OCI-LY7 (cell line): ENCODE results near the gene OPCML. TPM values are rescaled to one million over a fixed set of nuclear protein-coding genes. Genes with fewer than 3 reads are reported as not detected.

Experiments used
- BruUV-seq: library from RNA; stranded (reverse); fragments of 400-500 nt; replicated peaks from 2 replicates; lab custom pipeline; 2021; lab: Mats Ljungman, UMichigan
- CTCF ChIA-PET: fragments of 300-600 bp; sonication (Branson Sonifier 250); formaldehyde crosslinking; loops from one replicate; lab custom pipeline; 2022; ENCODE audit warnings: antibody characterized with exemption; ENCODE audit not compliant: unreplicated experiment; lab: Charles Lee
- POLR2A ChIA-PET: fragments of 300-600 bp; sonication (Branson Sonifier 250); formaldehyde crosslinking; loops from one replicate; lab custom pipeline; 2022; ENCODE audit warnings: antibody characterized with exemption; lab: Charles Lee
- DNase-seq: peaks from one replicate; pipeline ENCODE4 v3.0.0-alpha.2; 2015; ENCODE audit warnings: low spot score
- H2AFZ ChIP-seq: fragments of 200-600 bp; sonication (generic), shearing (Covaris generic); 2 replicates; pipeline ENCODE4 v1.6.1; 2014; ENCODE audit warnings: mild to moderate bottlenecking, antibody characterized with exemption, low read length, moderate library complexity
- H3K27ac ChIP-seq: fragments of 200-600 bp; sonication (generic); 2 replicates; pipeline ENCODE4 v1.5.1; 2014; ENCODE audit warnings: mixed run types, low read depth, mild to moderate bottlenecking, moderate library complexity, low read length, inconsistent platforms; ENCODE audit not compliant: poor library complexity, severe bottlenecking
- H3K36me3 ChIP-seq: fragments of 200-600 bp; sonication (generic); 2 replicates; pipeline ENCODE4 v1.6.1; 2014; ENCODE audit warnings: mild to moderate bottlenecking, antibody characterized with exemption, low read length, moderate library complexity, mixed read lengths; ENCODE audit not compliant: insufficient read depth
- H3K4me1 ChIP-seq: fragments of 200-600 bp; sonication (generic); 2 replicates; pipeline ENCODE4 v1.5.1; 2014; ENCODE audit warnings: mild to moderate bottlenecking, low read length; ENCODE audit not compliant: insufficient read depth, poor library complexity, severe bottlenecking
- H3K4me2 ChIP-seq: fragments of 200-600 bp; sonication (generic); 2 replicates; pipeline ENCODE4 v1.6.1; 2014; ENCODE audit warnings: mild to moderate bottlenecking, low read length
- H3K4me3 ChIP-seq: fragments of 200-600 bp; sonication (generic); 2 replicates; pipeline ENCODE4 v1.5.1; 2014; ENCODE audit warnings: mild to moderate bottlenecking, low read depth, low read length; ENCODE audit not compliant: poor library complexity, severe bottlenecking
- H3K79me2 ChIP-seq: fragments of 200-600 bp; sonication (generic); 2 replicates; pipeline ENCODE4 v1.6.1; 2016; ENCODE audit warnings: low read depth, mild to moderate bottlenecking, low read length, moderate library complexity, mixed read lengths; ENCODE audit not compliant: insufficient read depth
- H3K9me2 ChIP-seq: fragments of 200-600 bp; sonication (generic); 2 replicates; pipeline ENCODE4 v1.6.1; 2016; ENCODE audit warnings: mild to moderate bottlenecking, low read length, mixed read lengths; ENCODE audit not compliant: insufficient read depth
- H3K9me3 ChIP-seq: fragments of 200-600 bp; sonication (generic); 2 replicates; pipeline ENCODE4 v1.6.1; 2014; ENCODE audit warnings: mild to moderate bottlenecking, mixed run types, low read length, mixed read lengths
- H4K20me1 ChIP-seq: fragments of 200-600 bp; sonication (generic); 2 replicates; pipeline ENCODE4 v1.6.1; 2014; ENCODE audit warnings: mild to moderate bottlenecking, antibody characterized with exemption, low read length, moderate library complexity, mixed read lengths; ENCODE audit not compliant: insufficient read depth
- EZH2phosphoT487 ChIP-seq: fragments of 200-600 bp; sonication (generic); IDR thresholded peaks from 2 replicates; pipeline ENCODE4 v1.6.1; 2018; ENCODE audit warnings: low read depth, borderline replicate concordance, mild to moderate bottlenecking, mixed run types, antibody characterized with exemption, low read length, moderate library complexity, mixed read lengths
- intact Hi-C: fragments of 100-400 bp; cut with micrococcal nuclease; formaldehyde crosslinking; loops from one replicate; pipeline ENCODE4 v1.10.0; 2022; ENCODE audit not compliant: unreplicated experiment
- total RNA-seq, 2 experiments: library from RNA; depleted of rRNA in 1 of 2; stranded (reverse); fragments of >200 nt in 1 of 2; shearing (Covaris generic) in 1 of 2; gene quantifications; 2 replicates each; pipeline ENCODE4 v1.2.3, GENCODE V29; 2014 to 2022
- TF ChIP-seq, protein P1 (sequence below): fragments of 200-600 bp; sonication (generic); conservative IDR thresholded peaks from 2 replicates; pipeline ENCODE4 v1.5.1; 2014; ENCODE audit warnings: mild to moderate bottlenecking, antibody characterized with exemption, low read length, moderate library complexity, mixed read lengths

Gene OPCML
- total RNA-seq, 2 experiments from 2014 or later, result not detected

DNA sequence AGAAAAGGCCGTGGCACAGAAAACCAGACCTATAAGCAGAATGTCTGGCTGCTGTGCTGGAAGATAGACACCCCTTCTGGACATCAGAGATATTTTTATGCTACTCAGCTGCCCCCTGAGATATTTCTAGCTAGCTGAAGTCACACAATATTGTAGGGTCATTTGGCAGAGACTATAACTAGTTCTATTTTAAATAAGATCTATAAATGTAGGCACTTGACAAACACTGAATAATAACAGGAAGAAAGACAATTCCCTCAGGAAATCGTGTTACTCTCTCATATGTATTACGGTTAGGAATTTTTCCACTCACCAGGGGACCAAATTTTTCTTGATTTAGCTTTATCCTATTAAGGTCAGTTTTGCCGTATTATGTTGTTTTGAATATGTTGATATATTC is 845.4 kb downstream of the OPCML start:
- no TSS peak for BruUV-seq
- CTCF ChIA-PET, result no interaction called here
- Histone ChIP-seq H2AFZ (no peak overlapping the region), H3K9me3 (no peaks in the 10 kb centered on the region), H3K4me2 (no peak overlapping the region), H3K79me2 (no peaks in the 10 kb centered on the region), H3K27ac (no peak overlapping the region), H3K9me2 (no peaks in the 10 kb centered on the region), H4K20me1 (no peaks in the 10 kb centered on the region), H3K36me3 (no peaks in the 10 kb centered on the region), H3K4me3 (no peak overlapping the region), H3K4me1 (no peaks in the 10 kb centered on the region)
- TF ChIP-seq, protein P1, sequence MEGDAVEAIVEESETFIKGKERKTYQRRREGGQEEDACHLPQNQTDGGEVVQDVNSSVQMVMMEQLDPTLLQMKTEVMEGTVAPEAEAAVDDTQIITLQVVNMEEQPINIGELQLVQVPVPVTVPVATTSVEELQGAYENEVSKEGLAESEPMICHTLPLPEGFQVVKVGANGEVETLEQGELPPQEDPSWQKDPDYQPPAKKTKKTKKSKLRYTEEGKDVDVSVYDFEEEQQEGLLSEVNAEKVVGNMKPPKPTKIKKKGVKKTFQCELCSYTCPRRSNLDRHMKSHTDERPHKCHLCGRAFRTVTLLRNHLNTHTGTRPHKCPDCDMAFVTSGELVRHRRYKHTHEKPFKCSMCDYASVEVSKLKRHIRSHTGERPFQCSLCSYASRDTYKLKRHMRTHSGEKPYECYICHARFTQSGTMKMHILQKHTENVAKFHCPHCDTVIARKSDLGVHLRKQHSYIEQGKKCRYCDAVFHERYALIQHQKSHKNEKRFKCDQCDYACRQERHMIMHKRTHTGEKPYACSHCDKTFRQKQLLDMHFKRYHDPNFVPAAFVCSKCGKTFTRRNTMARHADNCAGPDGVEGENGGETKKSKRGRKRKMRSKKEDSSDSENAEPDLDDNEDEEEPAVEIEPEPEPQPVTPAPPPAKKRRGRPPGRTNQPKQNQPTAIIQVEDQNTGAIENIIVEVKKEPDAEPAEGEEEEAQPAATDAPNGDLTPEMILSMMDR, result no peak
- no peak for TF ChIP-seq EZH2phosphoT487
- no peak for DNase-seq
- intact Hi-C loops, result no loop called here
- POLR2A ChIA-PET, result no interaction called here

DNA sequence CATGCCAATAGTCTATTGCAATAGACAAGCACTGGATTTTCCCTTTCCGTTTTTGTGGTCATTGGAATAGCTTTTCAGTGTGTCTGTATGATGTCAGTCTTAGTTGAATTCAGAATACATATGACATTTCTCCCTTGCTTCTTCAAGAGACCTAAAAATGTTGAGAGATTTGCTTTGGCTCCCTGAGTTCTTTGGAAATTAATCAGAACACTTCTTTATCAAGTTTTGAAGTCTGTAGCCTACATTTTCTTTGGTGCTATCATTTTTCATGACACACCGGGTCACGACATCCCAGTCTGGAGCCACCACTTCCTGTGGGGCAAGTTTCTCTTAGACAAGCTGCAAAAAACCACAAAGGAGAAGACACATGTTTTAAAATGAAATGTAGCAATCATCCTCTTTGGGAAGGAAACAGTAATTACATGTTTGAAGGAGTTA is 847.1 kb downstream of the OPCML start:
- no TSS peak for BruUV-seq

DNA sequence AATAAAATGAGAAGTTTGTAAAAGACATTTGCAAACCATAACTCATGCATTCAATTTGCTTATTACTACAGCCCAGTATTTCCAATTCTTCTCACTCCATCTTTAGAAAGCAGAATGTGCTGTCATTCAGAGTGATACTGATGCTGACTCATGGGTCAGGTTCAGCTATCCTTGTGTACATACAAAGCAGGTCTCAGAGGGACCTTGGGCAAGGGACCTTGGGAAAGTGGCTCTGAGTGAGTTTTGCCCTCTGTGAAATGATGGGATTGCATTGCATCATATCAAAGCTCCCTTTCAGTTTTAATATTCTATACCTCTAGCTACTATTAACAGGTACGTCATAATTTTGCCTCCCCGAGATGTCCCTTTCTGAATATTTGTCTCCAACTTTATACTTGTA is 848.7 kb downstream of the OPCML start:
- no peaks in the 10 kb centered on the region for H3K36me3 ChIP-seq
- no peaks in the 10 kb centered on the region for H3K79me2 ChIP-seq
- H3K4me2 ChIP-seq, result no peak overlapping the region
- H3K9me3 ChIP-seq, result no peaks in the 10 kb centered on the region
- POLR2A ChIA-PET, result interaction anchor here (0.7 kb wide), 1 partner anchor 179 kb away, joined by 4 read pairs; no protein-coding TSS in a partner anchor
- TF ChIP-seq, protein P1, result no peak
- TF ChIP-seq EZH2phosphoT487, result no peak
- H4K20me1 ChIP-seq, result no peaks in the 10 kb centered on the region
- no peaks in the 10 kb centered on the region for H3K4me1 ChIP-seq
- no peak overlapping the region for H3K4me3 ChIP-seq
- BruUV-seq, result no TSS peak
- no peak overlapping the region for H2AFZ ChIP-seq
- DNase-seq, result no peak
- intact Hi-C loops, result no loop called here
- no peak overlapping the region for H3K27ac ChIP-seq
- no peaks in the 10 kb centered on the region for H3K9me2 ChIP-seq
- CTCF ChIA-PET, result no interaction called here

More for the DNA sequence above, 847.1 kb downstream of the OPCML start:
- H3K9me3 ChIP-seq, result no peaks in the 10 kb centered on the region
- no peaks in the 10 kb centered on the region for H3K4me1 ChIP-seq
- POLR2A ChIA-PET, result interaction anchor here (0.7 to 1.1 kb wide), 3 partner anchors 12 to 765 kb away, joined by 3 read pairs; no protein-coding TSS in a partner anchor
- TF ChIP-seq, protein P1, result no peak
- TF ChIP-seq EZH2phosphoT487, result no peak
- CTCF ChIA-PET, result no interaction called here
- intact Hi-C loops, result no loop called here
- H3K4me2 ChIP-seq, result no peak overlapping the region
- no peaks in the 10 kb centered on the region for H3K36me3 ChIP-seq
- H2AFZ ChIP-seq, result no peak overlapping the region
- H3K79me2 ChIP-seq, result no peaks in the 10 kb centered on the region
- H3K4me3 ChIP-seq, result no peak overlapping the region
- H3K27ac ChIP-seq, result no peak overlapping the region
- H4K20me1 ChIP-seq, result no peaks in the 10 kb centered on the region
- DNase-seq, result no peak
- H3K9me2 ChIP-seq, result no peaks in the 10 kb centered on the region
